SK-N-SH (cell line): ENCODE results near the gene MYEOV. TPM values are rescaled to one million over a fixed set of nuclear protein-coding genes. Genes with fewer than 3 reads are reported as not detected.

Experiments used
- CTCF ChIA-PET: fragments of 300-600, 350-600 bp; formaldehyde crosslinking; extraction: SDS; loops from one replicate; lab custom pipeline; 2021; lab: Yijun Ruan, JAX
- POLR2A ChIA-PET: fragments of 350-600 bp; sonication (Branson Sonifier 250); formaldehyde crosslinking; extraction: SDS; loops from one replicate; lab custom pipeline; 2020; ENCODE audit warnings: antibody characterized with exemption, inconsistent platforms; lab: Yijun Ruan, JAX
- DNase-seq: peaks from one replicate; pipeline ENCODE4 v3.0.0; 2012
- H2AFZ ChIP-seq: fragments of 200-600 bp; sonication (generic); 2 replicates; pipeline ENCODE4 v1.8.1; 2016; ENCODE audit warnings: antibody characterized with exemption, mild to moderate bottlenecking, low read depth
- H3F3A ChIP-seq: fragments of 200-600 bp; sonication (generic); replicated peaks from 2 replicates; pipeline ENCODE3; 2016; ENCODE audit warnings: antibody characterized with exemption, mild to moderate bottlenecking; ENCODE audit not compliant: insufficient read depth
- H3K27ac ChIP-seq, 2 experiments: fragments of 200-500 bp in 1 of 2; fragments of 200-600 bp in 1 of 2; sonication (Bioruptor generic) in 1 of 2; sonication (generic), shearing (Covaris generic) in 1 of 2; 2 replicates each; pipeline versions ENCODE4 v1.5.1 to v1.6.1; 2014 to 2016; ENCODE audit warnings: low read depth in 2 of 2, inconsistent platforms in 1 of 2, low read length in 1 of 2, mild to moderate bottlenecking in 1 of 2, mixed read lengths in 1 of 2
- H3K27me3 ChIP-seq: fragments of 200-600 bp; sonication (generic), shearing (Covaris generic); 2 replicates; pipeline ENCODE4 v1.6.1; 2016; ENCODE audit warnings: mixed run types; ENCODE audit not compliant: insufficient read depth
- H3K36me3 ChIP-seq, 2 experiments: fragments of 200-500 bp in 1 of 2; fragments of 200-600 bp in 1 of 2; sonication (Bioruptor generic) in 1 of 2; sonication (generic) in 1 of 2; replicated peaks in 1 of 2; 2 replicates each; pipeline versions ENCODE3 to v1.5.1; 2014 to 2016; ENCODE audit warnings: low read length in 1 of 2, mild to moderate bottlenecking in 1 of 2; ENCODE audit not compliant: insufficient read depth in 2 of 2, control insufficient read depth in 1 of 2
- H3K4me1 ChIP-seq, 2 experiments: fragments of 200-500 bp in 1 of 2; fragments of 200-600 bp in 1 of 2; sonication (Bioruptor generic) in 1 of 2; sonication (generic), shearing (Covaris generic) in 1 of 2; 2 replicates each; pipeline versions ENCODE4 v1.5.1 to v1.6.1; 2014 to 2016; ENCODE audit warnings: low read depth in 1 of 2, low read length in 1 of 2, mixed run types in 1 of 2; ENCODE audit not compliant: insufficient read depth in 2 of 2, control insufficient read depth in 1 of 2
- H3K4me2 ChIP-seq: fragments of 200-600 bp; sonication (generic), shearing (Covaris generic); 2 replicates; pipeline ENCODE4 v1.6.1; 2017; ENCODE audit warnings: mixed run types
- H3K4me3 ChIP-seq, 2 experiments: fragments of 200-500 bp in 1 of 2; fragments of 200-600 bp in 1 of 2; sonication (Bioruptor generic) in 1 of 2; sonication (generic), shearing (Covaris generic) in 1 of 2; 2 replicates each; pipeline versions ENCODE4 v1.5.1 to v1.8.1; 2014 to 2016; ENCODE audit warnings: low read depth in 2 of 2, inconsistent platforms in 1 of 2, low read length in 1 of 2, mild to moderate bottlenecking in 1 of 2, mixed read lengths in 1 of 2, moderate library complexity in 1 of 2
- H3K79me2 ChIP-seq: fragments of 200-600 bp; sonication (generic); 2 replicates; pipeline ENCODE4 v1.8.1; 2017; ENCODE audit warnings: mild to moderate bottlenecking; ENCODE audit not compliant: insufficient read depth
- H3K9ac ChIP-seq: fragments of 200-600 bp; sonication (generic); 2 replicates; pipeline ENCODE4 v1.6.1; 2017; ENCODE audit warnings: mixed run types
- H3K9me2 ChIP-seq: fragments of 200-600 bp; sonication (generic); 2 replicates; pipeline ENCODE4 v1.6.1; 2017; ENCODE audit warnings: mixed run types
- H3K9me3 ChIP-seq: fragments of 200-600 bp; sonication (generic); 2 replicates; pipeline ENCODE4 v1.6.1; 2017; ENCODE audit warnings: mixed run types, mild to moderate bottlenecking, moderate library complexity
- H4K20me1 ChIP-seq: fragments of 200-600 bp; sonication (generic); 2 replicates; pipeline ENCODE4 v1.6.1; 2017; ENCODE audit warnings: mild to moderate bottlenecking, mixed run types; ENCODE audit not compliant: insufficient read depth
- CTCF ChIP-seq: fragments of 200-600 bp; sonication (generic); IDR thresholded peaks from 2 replicates; pipeline ENCODE4 v1.6.1; 2017; ENCODE audit warnings: antibody characterized with exemption, mild to moderate bottlenecking, moderate library complexity
- EP300 ChIP-seq, 2 experiments: IDR thresholded peaks; 2 replicates each; pipeline versions ENCODE4 v1.4.0 to v1.6.1; 2012; ENCODE audit warnings: borderline replicate concordance in 1 of 2, low read depth in 1 of 2, low read length in 1 of 2
- GABPA ChIP-seq: IDR thresholded peaks from 2 replicates; pipeline ENCODE4 v1.4.0; 2012; ENCODE audit warnings: low read depth, mild to moderate bottlenecking
- IRF3 ChIP-seq: fragments of 150-350 bp; IDR thresholded peaks from 2 replicates; pipeline ENCODE4 v1.6.1; 2016; ENCODE audit warnings: mild to moderate bottlenecking, low read depth, low read length
- JUND ChIP-seq: IDR thresholded peaks from 2 replicates; pipeline ENCODE4 v1.4.0; 2012
- NFIC ChIP-seq: IDR thresholded peaks from 2 replicates; pipeline ENCODE4 v1.4.0; 2012; ENCODE audit warnings: borderline replicate concordance
- NRF1 ChIP-seq: IDR thresholded peaks from 2 replicates; pipeline ENCODE4 v1.6.1; 2012; ENCODE audit warnings: low read depth, mild to moderate bottlenecking, low read length
- SIN3A ChIP-seq: IDR thresholded peaks from 2 replicates; pipeline ENCODE4 v1.6.1; 2012; ENCODE audit warnings: low read depth, mild to moderate bottlenecking, low read length, moderate library complexity, borderline replicate concordance
- TAF1 ChIP-seq: IDR thresholded peaks from 2 replicates; pipeline ENCODE4 v1.6.1; 2012; ENCODE audit warnings: low read depth, mild to moderate bottlenecking, low read length, moderate library complexity, borderline replicate concordance
- USF1 ChIP-seq: IDR thresholded peaks from 2 replicates; pipeline ENCODE4 v1.4.0; 2012; ENCODE audit warnings: low read depth, borderline replicate concordance
- YY1 ChIP-seq: IDR thresholded peaks from 2 replicates; pipeline ENCODE4 v1.4.0; 2012; ENCODE audit warnings: low read depth, mild to moderate bottlenecking
- ZBTB33 ChIP-seq: IDR thresholded peaks from 2 replicates; pipeline ENCODE4 v1.4.0; 2012; ENCODE audit warnings: low read depth, borderline replicate concordance
- WGBS: methylation state at CpG from one replicate; pipeline ENCODE4 v1.1.6; 2017; ENCODE audit warnings: low lambda C conversion rate; 5-methylcytosine and 5-hydroxymethylcytosine counted together
- polyA plus RNA-seq, 3 experiments: library from polyadenylated mRNA; depleted of rRNA; stranded (reverse); fragments of >200 nt; gene quantifications; 2 replicates each; pipeline ENCODE4 v1.2.3, GENCODE V29; 2012

MYEOV gene
- polyA plus RNA-seq, 1 of the 3 experiments (the other 2 are of a cell fraction) = 3.0 TPM

- Histone ChIP-seq H3K9ac (no peak overlapping the region), H3K36me3 (no peaks in the 10 kb centered on the region), H3K9me3 (no peaks in the 10 kb centered on the region), H3K4me3 (no peak overlapping the region), H3K27ac (no peak overlapping the region), H3K4me1 (peaks cover 0 to 4% of the 10 kb centered on the region in 2 experiments; a peak in 1 of 4 replicates), H3K27me3 (no peaks in the 10 kb centered on the region), H3K79me2 (no peaks in the 10 kb centered on the region), H4K20me1 (no peaks in the 10 kb centered on the region), H3F3A (no peaks in the 10 kb centered on the region), H2AFZ (no peak overlapping the region), H3K9me2 (no peaks in the 10 kb centered on the region), H3K4me2 (no peak overlapping the region)
- CTCF ChIA-PET = interaction anchor here (0.7 to 0.8 kb wide), 2 partner anchors 11 to 13 kb away, joined by 3 read pairs; no protein-coding TSS in a partner anchor
- POLR2A ChIA-PET = no interaction called here
- 79% methylated on average over 2 of the region's 4 CpGs for WGBS
- TF ChIP-seq NRF1 (no peak), JUND (no peak), TAF1 (no peak), IRF3 (no peak), GABPA (no peak), SIN3A (no peak), EP300 (IDR thresholded peaks at IDR 0.05; ENCODE audit: borderline replicate concordance in 1 of 2, low read depth in 1 of 2, low read length in 1 of 2) (no peak), NFIC (no peak), CTCF (no peak), USF1 (no peak), ZBTB33 (no peak), YY1 (no peak)
- no peak for DNase-seq
Observed at GRCh38 chr11:69264486-69264885, 29.5 kb upstream of the MYEOV start.
